ENCODE data around the gene CDC42BPG. TPM values are rescaled to one million over a fixed set of nuclear protein-coding genes. Genes with fewer than 3 reads are reported as not detected.

The CDC42BPG gene
- total and polyA plus RNA-seq, 10 of the 15 experiments (the other 5 are each of a cell fraction or from before 2014, with no cell fraction given) = 0.02 to 1.3 (median 0.09) TPM; not detected in 1

DNA sequence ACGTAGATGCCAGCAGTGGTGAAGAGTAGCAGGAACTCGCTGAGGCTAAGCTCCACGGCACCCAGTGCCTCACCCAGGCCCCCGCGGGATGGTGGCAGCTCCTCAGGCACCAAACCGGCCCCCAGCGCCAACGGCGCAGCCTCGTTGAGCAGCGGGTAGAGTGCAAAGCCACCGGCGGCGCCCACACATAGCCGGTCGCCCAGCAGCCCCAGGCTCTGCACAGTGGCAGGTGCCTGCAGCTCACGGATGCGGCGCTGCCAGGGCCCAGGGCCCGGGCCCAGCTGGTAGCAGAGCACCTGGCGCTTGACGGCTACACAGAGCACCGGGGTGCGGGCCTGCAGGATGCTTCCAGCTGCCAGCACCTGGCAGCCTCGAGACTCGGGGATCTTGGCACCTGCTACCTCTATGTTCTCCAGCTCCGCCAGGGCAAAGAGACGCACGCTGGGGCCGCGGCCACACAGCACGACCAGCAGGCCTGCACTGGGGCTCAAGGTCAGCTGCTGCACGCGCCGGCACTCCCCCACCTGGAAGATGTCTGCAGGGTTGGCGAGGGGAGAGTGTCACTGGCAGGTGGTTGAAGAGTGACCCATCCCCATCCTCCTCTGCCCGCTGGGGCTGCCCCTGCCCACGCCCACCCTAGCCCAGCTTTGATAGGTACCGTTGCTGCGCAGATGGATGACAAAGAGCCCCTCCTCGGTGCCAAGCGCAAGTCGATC is 14.8 kb downstream of the CDC42BPG start (continued):
- TF ChIP-seq, protein P1, sequence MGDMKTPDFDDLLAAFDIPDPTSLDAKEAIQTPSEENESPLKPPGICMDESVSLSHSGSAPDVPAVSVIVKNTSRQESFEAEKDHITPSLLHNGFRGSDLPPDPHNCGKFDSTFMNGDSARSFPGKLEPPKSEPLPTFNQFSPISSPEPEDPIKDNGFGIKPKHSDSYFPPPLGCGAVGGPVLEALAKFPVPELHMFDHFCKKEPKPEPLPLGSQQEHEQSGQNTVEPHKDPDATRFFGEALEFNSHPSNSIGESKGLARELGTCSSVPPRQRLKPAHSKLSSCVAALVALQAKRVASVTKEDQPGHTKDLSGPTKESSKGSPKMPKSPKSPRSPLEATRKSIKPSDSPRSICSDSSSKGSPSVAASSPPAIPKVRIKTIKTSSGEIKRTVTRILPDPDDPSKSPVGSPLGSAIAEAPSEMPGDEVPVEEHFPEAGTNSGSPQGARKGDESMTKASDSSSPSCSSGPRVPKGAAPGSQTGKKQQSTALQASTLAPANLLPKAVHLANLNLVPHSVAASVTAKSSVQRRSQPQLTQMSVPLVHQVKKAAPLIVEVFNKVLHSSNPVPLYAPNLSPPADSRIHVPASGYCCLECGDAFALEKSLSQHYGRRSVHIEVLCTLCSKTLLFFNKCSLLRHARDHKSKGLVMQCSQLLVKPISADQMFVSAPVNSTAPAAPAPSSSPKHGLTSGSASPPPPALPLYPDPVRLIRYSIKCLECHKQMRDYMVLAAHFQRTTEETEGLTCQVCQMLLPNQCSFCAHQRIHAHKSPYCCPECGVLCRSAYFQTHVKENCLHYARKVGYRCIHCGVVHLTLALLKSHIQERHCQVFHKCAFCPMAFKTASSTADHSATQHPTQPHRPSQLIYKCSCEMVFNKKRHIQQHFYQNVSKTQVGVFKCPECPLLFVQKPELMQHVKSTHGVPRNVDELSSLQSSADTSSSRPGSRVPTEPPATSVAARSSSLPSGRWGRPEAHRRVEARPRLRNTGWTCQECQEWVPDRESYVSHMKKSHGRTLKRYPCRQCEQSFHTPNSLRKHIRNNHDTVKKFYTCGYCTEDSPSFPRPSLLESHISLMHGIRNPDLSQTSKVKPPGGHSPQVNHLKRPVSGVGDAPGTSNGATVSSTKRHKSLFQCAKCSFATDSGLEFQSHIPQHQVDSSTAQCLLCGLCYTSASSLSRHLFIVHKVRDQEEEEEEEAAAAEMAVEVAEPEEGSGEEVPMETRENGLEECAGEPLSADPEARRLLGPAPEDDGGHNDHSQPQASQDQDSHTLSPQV (IDR thresholded peaks at IDR 0.05) = no peak
- no peak for TF ChIP-seq SMAD1 (IDR thresholded peaks at IDR 0.05; ENCODE audit: low read depth, partially characterized antibody)
- no peak for TF ChIP-seq NFXL1 (IDR thresholded peaks at IDR 0.05; ENCODE audit: borderline replicate concordance)
- no peak for TF ChIP-seq JUND (IDR thresholded peaks at IDR 0.05; ENCODE audit: low read depth, low read length)

DNA sequence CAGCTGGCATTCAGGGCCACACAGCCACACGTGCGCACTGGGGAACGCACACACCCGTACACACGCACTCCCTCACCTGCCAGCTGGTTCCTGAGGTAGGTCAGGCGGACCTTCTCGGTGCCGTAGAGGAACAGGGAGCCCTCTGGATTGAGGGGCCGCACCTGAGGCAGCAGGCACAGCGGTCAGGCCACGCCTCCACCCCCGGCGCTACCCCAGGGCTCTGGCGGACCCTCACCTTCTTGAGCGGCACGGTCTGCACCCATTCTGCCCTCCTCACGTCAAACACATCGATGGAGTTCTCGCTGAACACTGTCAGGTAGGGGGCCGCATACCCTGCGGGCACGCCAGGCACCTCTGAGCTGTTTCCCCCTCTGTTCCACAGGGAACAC is 17.0 kb downstream of the CDC42BPG start:
- no peak overlapping the region for H3K4me2 ChIP-seq (ENCODE audit: control insufficient read depth, insufficient read depth)
- H3K9me3 ChIP-seq (replicated peaks; ENCODE audit: control insufficient read depth, insufficient read depth, low read length) = no peaks in the 10 kb centered on the region
- ChIA-PET POLR2A (no interaction called here), CTCF (no interaction called here), RAD21 (ENCODE audit: unreplicated experiment) (no interaction called here), SMC1A (ENCODE audit: uncharacterized antibody, unreplicated experiment) (no interaction called here)
- no peak overlapping the region for H2AFZ ChIP-seq (ENCODE audit: control insufficient read depth, low read depth, low read length)
- in situ Hi-C loops (cut with MboI) (no loop called here), intact Hi-C loops (cut with micrococcal nuclease; ENCODE audit: unreplicated experiment) (no loop called here)
- 80% methylated on average over 22 of the region's 22 CpGs for WGBS (ENCODE audit: insufficient coverage, insufficient replicate concordance, low lambda C conversion rate, missing lambda C conversion rate)
- H4K20me1 ChIP-seq (ENCODE audit: control insufficient read depth, insufficient read depth) = no peaks in the 10 kb centered on the region
- no peak overlapping the region for H3K4me3 ChIP-seq
- BruUV-seq (replicated peaks) = no TSS peak
- ATAC-seq (no peak), DNase-seq (ENCODE audit: low read depth, low spot score) (no peak), FAIRE-seq (no peak)
- H3K9ac ChIP-seq (ENCODE audit: control insufficient read depth, insufficient read depth, low read length) = no peak overlapping the region
- H3K4me1 ChIP-seq (ENCODE audit: control insufficient read depth, insufficient read depth, low read length) = no peaks in the 10 kb centered on the region
- H3K79me2 ChIP-seq (ENCODE audit: control insufficient read depth, insufficient read depth, low read length) = no peaks in the 10 kb centered on the region
- H3K27me3 ChIP-seq (replicated peaks in 1 of 2; ENCODE audit: control insufficient read depth in 2 of 2, insufficient read depth in 2 of 2, low read length in 1 of 2) = no peaks in the 10 kb centered on the region
- no peak overlapping the region for H3K27ac ChIP-seq (ENCODE audit: control insufficient read depth, insufficient read depth)
- H3K36me3 ChIP-seq (ENCODE audit: control insufficient read depth in 2 of 2, insufficient read depth in 2 of 2, low read length in 1 of 2) = no peaks in the 10 kb centered on the region
- TF ChIP-seq, protein P2, sequence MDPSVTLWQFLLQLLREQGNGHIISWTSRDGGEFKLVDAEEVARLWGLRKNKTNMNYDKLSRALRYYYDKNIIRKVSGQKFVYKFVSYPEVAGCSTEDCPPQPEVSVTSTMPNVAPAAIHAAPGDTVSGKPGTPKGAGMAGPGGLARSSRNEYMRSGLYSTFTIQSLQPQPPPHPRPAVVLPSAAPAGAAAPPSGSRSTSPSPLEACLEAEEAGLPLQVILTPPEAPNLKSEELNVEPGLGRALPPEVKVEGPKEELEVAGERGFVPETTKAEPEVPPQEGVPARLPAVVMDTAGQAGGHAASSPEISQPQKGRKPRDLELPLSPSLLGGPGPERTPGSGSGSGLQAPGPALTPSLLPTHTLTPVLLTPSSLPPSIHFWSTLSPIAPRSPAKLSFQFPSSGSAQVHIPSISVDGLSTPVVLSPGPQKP (IDR thresholded peaks at IDR 0.05; ENCODE audit: low read depth, low read length) = no peak
- TF ChIP-seq, protein P3, sequence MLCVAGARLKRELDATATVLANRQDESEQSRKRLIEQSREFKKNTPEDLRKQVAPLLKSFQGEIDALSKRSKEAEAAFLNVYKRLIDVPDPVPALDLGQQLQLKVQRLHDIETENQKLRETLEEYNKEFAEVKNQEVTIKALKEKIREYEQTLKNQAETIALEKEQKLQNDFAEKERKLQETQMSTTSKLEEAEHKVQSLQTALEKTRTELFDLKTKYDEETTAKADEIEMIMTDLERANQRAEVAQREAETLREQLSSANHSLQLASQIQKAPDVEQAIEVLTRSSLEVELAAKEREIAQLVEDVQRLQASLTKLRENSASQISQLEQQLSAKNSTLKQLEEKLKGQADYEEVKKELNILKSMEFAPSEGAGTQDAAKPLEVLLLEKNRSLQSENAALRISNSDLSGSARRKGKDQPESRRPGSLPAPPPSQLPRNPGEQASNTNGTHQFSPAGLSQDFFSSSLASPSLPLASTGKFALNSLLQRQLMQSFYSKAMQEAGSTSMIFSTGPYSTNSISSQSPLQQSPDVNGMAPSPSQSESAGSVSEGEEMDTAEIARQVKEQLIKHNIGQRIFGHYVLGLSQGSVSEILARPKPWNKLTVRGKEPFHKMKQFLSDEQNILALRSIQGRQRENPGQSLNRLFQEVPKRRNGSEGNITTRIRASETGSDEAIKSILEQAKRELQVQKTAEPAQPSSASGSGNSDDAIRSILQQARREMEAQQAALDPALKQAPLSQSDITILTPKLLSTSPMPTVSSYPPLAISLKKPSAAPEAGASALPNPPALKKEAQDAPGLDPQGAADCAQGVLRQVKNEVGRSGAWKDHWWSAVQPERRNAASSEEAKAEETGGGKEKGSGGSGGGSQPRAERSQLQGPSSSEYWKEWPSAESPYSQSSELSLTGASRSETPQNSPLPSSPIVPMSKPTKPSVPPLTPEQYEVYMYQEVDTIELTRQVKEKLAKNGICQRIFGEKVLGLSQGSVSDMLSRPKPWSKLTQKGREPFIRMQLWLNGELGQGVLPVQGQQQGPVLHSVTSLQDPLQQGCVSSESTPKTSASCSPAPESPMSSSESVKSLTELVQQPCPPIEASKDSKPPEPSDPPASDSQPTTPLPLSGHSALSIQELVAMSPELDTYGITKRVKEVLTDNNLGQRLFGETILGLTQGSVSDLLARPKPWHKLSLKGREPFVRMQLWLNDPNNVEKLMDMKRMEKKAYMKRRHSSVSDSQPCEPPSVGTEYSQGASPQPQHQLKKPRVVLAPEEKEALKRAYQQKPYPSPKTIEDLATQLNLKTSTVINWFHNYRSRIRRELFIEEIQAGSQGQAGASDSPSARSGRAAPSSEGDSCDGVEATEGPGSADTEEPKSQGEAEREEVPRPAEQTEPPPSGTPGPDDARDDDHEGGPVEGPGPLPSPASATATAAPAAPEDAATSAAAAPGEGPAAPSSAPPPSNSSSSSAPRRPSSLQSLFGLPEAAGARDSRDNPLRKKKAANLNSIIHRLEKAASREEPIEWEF (IDR thresholded peaks at IDR 0.05; ENCODE audit: insufficient replicate concordance, low read depth, low read length) = no peak
- TF ChIP-seq, protein P4, sequence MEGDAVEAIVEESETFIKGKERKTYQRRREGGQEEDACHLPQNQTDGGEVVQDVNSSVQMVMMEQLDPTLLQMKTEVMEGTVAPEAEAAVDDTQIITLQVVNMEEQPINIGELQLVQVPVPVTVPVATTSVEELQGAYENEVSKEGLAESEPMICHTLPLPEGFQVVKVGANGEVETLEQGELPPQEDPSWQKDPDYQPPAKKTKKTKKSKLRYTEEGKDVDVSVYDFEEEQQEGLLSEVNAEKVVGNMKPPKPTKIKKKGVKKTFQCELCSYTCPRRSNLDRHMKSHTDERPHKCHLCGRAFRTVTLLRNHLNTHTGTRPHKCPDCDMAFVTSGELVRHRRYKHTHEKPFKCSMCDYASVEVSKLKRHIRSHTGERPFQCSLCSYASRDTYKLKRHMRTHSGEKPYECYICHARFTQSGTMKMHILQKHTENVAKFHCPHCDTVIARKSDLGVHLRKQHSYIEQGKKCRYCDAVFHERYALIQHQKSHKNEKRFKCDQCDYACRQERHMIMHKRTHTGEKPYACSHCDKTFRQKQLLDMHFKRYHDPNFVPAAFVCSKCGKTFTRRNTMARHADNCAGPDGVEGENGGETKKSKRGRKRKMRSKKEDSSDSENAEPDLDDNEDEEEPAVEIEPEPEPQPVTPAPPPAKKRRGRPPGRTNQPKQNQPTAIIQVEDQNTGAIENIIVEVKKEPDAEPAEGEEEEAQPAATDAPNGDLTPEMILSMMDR (IDR thresholded peaks at IDR 0.05 in 2 of 3, conservative IDR thresholded peaks at IDR 0.05 in 1 of 3; ENCODE audit: control insufficient read depth in 2 of 3, extremely low read depth in 1 of 3, insufficient read depth in 1 of 3, low read depth in 3 of 3, low read length in 3 of 3) = no peak
- no peak for TF ChIP-seq LARP7 (IDR thresholded peaks at IDR 0.05)
- TF ChIP-seq CREB1 (IDR thresholded peaks at IDR 0.05; ENCODE audit: low read depth) = no peak
